GM19351 (cell line): Measurements from ENCODE around the gene STAP2.

Experiments used
- ATAC-seq: cut with Tn5 transposase; IDR thresholded peaks from one replicate; pipeline ENCODE4 v1.9.1; 2021; ENCODE audit warnings: mild to moderate bottlenecking, moderate library complexity; ENCODE audit not compliant: unreplicated experiment

The STAP2 gene, protein sequence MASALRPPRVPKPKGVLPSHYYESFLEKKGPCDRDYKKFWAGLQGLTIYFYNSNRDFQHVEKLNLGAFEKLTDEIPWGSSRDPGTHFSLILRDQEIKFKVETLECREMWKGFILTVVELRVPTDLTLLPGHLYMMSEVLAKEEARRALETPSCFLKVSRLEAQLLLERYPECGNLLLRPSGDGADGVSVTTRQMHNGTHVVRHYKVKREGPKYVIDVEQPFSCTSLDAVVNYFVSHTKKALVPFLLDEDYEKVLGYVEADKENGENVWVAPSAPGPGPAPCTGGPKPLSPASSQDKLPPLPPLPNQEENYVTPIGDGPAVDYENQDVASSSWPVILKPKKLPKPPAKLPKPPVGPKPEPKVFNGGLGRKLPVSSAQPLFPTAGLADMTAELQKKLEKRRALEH

DNA sequence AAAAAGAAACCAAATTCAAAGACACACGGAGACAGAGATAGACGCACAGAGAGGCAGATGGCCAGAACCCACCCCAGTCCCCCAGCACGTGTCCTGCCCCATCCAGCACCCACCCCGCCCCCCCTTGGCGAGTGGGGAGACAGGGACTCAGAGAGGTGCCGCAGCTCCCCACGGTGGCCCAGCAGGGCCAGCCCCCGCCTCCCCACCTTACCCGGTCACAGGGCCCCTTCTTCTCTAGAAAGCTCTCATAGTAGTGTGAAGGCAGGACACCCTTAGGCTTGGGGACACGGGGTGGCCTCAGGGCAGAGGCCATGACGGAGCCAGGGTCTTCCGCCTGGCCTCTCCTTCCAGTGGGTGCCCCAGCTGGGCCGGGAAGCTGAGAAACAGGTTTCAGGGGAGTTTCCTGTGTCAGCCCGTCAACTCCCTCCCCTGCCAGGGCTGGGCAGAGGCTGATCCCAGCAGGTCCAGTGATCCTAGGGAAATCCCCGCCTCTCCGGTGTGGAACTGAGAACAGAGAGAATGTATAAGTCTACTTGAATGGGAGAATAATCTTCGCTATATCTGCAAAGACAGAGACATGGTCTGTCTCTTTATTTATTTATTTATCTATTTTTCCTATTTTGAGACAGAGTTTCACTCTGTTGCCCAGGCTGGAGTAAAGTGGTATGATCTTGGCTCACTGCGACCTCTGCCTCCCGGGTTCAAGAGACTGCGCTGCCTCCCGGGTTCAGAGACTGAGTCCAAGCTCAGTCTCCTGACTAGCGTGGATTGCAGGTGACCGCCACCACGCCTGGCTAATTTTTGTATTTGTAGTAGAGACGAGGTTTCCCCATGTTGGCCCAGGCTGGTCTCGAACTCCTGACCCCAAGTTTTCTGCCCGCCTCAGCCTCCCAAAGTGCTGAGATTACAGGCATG is at the start of gene STAP2:
Gene STAP2, minus strand, starts transcription at position 387 of the 915 bp plus-strand sequence. Its CDS starts 74 bp downstream, at position 313.
- ATAC-seq = no peak

DNA sequence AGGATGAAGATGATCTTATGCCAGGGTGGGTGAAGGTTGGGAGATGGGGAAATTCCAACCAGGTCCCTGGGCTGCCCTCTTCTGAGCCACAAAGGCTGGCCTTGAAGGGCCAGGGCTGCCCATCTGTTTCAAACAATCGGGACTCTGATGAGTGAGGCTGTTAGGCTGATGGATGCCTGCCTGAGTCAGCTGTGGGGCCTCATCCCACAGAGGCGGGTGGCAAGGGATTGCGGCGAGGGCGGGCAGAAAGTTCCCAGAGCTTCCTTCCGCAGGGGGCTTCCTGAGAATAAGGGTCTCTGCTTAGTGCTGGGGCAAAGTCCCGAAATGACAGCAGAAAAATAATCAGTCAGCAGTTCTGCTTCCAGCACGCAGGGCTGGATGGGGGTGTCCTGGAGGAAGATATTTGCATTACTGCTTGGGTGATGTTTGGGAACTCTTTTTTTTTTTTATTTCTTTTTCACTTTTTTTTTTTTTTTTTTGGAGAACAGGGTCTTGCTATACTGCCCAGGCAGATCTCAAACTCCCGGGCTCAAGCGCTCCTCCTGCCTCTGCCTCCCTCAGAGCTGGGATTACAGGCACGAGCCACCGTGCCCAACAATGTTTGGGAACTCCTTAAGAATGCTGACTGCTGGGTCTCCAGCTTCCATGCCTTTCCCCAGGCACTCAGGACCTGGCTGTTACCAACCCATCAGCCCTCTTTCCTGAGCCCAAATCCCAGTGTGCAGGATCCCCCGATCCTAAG is 47.6 kb upstream of the STAP2 start:
- no peak for ATAC-seq

DNA sequence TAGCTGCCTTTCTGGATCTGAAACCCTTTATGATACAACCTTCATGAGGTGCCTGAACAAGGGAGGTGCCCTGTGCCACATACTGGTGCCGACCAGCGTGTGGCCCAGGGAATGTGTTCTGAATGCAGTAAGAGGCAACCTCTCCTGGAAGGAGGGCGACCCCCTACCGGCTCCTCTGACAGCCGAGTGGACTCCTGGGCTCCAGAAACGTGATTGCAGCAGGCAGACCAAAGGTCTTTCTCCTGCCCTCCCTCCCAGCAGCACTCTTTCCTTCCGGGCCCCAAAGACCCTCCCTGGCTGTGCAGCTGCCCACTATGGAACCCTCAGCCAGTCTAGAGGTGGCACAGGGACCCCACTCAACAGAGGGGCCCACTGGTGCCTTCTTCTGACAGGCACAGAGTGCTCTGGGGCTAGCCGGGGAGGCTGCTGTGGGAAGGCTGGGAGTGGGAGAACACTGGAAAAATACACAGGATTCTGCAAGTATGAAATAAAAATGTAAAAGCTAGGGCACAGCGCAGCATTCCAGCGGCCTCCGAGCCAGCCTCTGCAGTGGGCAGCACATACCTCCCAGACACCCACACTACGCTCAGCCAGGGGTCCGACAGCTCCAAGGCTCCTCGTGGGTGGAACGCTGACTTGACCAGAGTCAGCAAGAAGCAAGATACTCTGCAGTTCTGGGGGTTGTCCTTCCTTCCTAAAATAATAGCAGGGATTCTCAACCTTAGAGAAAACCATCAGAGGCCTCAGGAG is 46.8 kb upstream of the STAP2 start:
- ATAC-seq = no peak

DNA sequence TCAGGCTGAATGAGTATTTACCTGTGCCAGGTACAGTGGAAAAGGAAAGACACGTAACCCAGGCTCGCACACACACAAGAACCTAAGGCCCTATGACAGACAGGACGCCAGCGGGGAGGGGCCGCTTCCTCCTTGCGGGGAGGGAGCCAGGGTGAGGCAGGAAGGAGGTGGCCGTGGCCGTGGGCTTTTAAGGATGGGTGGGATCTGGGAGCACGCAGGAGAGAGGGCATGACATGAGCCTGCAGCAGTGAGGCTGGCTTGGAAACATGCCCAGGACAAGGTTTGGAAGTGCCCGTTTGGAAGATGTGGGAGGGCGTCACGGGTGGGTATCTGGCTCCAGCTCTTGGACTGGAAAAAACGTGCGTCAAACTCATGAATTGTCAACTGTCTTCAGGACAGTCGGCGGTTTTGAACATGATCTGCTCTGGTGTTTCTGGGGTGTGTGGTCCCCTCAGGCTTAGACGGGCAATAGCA is 41.7 kb upstream of the STAP2 start:
- no peak for ATAC-seq

DNA sequence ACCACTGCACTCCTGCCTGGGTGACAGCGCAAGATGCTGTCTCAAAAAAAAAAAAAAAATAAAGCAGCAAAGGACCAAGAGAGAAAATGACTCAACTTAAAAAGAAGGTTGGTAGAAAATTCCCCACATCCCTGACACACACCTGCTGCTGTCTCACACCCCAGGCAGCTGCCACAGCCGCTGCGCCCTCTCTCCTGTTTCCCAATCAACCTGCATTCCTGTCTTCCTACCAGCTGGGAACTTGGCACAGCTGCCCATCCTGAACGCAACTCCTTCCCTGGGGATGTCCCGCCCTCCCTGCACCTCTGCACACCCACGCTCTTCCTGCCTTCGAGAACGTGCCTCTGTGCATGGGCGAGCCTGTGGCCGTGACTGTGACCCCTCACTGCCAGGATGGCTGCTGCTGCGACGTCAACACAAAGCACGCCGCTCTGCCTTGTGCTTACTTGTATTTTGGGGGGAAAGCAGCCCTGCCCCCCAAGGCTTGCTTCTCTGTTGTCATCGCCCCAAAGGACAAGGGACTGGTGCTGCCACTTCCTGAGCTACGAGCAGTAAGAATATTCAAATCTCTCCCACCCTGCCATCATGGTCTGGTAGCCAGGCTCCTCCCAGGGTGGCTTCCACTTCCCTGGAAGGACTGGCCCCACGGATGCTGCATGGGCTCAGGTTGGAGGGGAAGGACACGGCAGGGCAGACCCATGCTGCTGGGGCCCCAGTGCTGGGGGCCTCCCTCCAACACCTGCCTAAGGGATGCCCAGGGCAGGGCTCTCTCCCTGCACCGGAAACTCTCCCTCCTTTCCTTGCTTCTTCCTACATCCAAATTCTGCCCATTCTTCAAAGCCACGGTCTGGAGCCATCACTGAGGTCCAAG is 41.0 kb upstream of the STAP2 start:
- ATAC-seq = no peak

DNA sequence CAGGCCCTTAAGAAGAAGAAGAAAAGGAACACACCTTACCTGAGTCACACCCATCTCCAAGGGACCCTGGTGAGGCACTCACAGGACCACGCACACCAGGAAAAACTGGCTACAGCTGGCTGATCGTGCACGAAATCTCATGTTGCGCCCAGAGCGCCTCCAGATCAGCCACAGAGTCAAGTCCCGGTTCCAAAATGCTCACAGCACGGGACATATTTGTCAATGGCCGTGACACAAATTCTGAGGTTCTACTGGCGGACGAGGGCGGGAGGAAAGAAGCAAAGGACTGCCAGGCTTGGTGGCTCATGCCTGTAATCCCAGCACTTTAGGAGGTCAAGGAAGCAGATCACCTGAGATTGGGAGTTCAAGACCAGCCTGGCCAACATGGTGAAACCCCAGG is 40.3 kb upstream of the STAP2 start:
- no peak for ATAC-seq

DNA sequence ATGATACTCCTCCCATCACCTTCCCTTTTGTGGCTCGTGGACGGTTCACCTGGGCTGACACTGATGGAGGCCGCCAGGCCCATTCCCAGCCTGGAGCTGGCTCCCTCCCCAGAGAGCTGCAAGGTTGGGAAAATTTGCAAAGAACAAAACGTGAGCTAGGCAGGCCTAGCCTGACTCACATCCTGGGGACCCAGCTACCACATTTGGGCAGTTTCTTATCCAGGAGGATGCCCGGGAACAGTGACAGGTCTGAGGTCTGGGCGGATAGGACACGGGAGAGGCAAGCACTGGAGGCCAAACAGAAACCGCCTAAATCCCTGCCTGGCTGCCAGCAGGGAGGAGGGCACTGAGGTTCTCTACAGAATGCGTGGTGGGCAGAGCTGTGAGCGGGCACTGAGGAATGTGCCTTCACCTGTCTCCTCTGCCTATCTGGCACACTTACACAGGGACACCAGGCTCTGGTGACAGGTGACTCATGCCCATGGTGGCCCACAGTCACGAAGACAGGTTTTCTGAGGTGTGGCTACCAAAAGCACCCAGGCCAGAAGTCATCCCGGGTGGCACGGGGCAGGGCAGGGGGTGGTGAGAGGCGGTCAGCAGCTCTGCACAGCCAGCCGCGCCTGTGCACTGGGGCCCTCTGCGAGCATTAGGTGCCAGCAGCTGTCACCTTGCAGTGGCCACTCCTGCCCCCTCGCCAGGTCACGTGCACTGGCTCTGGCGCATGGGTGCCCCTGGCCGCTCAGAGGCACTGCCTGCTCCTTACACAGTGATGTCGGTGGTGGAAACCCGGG is 38.6 kb upstream of the STAP2 start:
- ATAC-seq = no peak

DNA sequence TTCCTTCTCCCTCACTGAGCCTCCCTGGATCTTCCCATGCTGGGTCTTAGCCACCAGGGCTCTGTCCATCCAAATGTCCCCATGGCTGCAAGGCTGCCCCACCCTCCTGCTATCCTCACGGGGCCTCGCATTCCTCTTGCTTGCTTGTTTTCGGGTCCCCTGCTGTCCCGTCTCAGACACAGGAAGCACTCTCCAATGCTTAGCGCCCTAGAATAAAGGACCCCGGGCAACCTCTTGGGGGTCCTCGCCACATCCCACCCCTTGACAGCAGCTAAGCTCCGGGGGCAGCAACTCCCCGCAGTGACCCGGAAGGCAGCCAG is 38.0 kb upstream of the STAP2 start:
- no peak for ATAC-seq

DNA sequence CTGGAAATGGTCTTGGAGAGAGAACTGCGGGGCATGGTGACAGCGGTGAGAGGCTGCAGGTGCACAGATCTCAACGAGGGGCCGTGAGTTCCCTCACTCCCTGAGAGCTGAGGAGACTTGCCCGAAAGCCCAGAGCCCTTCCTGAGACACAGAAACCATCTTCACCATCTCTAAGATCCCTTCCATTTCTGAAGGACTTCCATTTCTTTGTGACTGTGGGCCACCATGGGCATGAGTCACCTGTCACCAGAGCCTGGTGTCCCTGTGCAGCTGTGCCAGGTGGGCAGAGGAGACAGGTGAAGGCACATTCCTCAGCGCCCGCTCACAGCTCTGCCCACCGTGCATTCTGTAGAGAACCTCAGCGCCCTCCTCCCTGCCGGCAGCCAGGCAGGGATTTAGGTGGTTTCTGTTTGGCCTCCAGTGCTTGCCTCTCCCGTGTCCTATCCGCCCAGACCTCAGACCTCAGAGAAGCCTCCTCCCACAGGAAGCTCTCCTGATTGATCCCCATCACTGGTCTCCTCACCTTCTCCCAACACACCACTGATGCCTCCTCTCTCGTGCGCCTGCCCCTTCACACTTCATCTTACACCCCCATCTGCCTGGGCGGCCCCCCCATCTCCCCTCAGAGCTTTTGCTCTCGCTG is 37.5 kb upstream of the STAP2 start:
- no peak for ATAC-seq

DNA sequence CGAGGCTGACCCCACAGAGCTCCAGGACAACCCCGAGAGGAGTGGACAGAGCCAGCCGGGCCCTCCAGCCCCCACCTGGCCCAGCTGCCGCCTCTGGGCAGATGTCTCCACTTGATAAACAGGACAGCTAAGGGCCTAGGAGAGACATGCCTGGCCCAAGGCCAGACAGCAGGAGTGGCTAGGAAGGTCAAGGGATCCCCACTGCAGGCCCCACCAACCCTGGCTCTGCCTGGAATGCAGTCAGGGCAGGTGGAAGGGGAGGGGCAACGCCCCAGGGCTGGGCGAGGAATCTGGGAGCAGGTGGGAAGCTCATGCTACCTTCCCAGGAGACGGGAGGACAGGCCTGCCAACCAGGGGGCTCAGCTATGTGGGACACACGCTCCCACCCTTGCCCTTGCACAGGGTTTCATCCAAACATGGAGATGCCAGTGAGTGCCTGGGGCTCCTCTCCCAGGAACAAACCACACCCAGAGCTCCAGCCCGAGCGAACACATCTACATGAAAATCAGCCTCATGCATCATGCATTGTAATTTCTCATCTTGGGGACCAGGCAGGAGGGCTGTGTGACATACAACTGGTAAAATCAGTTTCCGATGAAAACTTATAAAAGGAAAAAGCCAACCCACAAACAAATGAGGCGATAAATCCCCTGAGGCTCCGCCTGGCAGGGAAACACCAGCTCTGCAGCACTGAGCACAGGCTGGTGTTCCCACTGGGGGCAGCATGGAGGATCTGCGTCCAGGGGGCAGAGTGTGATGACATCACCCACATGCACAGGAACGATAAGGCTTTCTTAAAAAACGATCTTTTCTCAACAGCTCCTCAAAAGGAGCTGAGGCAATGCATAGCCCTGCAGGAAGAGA is 36.8 kb upstream of the STAP2 start:
- ATAC-seq = no peak

DNA sequence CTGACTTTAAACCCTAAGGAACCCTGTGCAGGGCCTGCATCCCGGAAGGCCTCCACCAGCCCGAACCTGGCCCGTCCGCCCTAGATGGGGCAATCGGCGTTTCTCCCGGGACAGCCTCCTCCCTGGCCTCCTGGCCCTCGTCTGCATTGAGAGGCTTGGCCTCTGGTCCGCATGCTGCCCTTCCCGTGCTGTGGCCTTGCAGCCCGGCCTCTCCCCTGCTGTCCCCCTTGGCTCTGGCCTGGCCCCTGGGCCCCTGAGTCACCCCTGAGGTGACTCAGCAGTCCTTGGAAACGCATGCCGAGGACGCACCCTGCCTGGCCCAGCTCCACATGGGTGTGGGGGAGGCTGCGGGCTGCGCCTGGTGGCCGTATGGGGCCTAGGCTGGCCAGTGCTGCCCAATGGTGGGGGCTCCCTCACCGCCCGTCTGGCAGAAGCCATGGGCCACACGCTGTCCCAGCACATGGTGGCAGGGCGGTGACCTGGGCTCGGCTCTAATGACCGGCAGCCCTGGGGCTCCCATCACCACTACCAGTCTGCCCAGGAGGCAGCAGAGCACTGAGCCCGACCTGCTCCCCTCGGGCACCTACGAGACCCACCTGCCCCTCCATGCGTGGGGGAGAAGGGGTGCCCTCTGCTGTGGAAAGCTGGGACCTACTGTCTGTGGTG is 36.0 kb upstream of the STAP2 start:
- ATAC-seq = no peak

DNA sequence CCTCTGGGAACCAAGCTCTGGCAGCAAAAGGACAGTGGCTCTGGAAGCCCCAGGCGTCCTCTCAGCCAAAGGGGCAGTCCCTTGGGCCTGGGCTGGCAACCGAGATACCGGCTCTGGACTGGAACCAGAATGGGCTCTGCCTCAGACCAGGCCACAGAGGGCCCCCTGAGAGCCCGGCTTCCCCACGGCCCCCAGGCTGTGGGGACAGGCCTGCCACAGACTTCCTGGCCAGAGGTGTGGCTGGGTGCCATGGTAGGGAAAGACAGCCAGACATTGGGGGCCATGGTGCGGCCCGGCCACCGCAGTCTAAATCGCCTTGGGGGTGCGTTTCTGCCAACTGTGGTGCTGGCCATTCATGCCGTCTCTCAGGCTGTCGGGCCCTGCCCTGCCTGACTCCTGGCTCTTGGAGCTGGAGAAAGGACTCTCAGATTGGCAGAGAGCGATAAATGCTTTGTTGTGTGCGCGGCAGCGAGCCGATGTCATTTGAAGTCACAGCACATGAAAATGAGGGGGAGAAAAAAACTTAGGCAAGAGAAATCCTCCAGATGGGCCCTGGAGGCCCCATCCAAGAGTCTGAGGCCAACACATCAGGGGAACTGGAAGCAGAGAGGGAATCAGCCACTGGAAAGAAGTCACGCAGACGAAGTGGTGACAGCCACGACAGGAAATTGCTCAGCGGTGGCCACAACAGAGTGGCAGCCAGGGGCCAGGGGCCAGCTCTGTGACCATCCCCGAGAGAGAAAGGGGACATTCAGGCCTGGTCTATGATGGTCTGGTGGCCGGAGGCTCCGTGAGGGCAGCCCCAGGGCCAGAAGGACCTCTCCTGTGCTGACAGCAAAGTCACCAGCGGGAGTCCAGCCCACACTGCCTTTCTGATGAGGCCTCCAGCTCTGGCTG is 35.2 kb upstream of the STAP2 start:
- no peak for ATAC-seq

DNA sequence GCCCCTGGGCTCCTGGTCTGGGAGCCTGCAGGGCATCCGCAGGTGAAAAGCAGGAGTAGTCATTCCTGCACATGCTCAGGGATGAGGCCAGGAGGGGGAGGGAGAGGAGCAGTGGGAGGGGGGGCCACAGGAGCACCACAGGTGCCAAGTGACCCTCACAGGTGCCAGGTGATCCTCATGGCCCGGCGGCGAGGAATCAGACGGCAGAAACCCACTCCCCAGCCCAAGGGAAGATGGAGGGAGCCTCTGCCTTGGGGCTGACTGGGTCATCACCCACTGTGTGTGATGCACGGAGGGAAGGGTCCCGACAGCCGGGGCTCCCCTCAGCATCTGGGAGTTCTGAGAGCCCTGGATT is 34.4 kb upstream of the STAP2 start:
- ATAC-seq = no peak

DNA sequence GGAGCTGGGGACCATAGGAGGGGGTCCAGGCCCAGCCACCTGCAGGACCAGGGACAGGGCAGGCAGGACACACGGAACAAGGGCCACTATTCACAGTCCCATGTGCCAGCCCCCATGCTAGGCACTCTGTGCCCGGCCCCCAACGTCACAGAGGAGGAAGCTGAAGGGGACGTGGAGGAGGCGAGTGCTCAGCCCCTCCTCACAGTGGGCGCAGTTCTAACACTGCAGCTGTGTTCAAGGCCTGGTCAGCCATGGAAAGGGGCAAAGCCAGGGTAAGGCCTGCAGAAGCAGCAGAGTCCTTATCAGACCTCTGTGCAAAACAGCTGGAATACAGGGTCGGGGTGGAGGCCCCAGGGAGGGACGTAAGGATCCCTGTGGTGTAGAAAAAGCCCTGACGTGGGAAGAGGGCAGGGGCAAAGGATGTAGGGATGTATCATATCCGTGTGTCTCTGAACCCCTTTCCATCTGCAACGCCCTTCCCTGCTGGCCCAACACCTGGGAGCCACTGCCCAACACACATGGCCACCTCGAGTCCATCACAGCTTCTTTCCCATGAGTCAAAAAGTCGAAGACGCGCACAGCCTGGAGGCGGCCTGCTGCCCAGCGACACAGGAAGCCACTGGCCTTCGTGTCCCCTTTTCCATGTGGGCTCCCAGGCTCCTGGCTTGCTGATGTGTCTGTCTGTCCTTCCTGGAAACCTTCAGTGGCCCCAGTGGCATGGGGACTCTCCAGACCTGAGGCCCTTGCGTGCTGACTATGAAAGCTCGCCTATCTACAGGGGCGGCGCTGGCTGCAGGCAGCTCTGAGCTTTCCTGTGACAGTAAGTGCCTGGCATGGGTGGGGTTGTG is 33.8 kb upstream of the STAP2 start:
- no peak for ATAC-seq
